ENCODE data around the gene LRRC73.
"Not testable (repeated sequence)": the region's sequence is repeated elsewhere in the genome, so short reads cannot be mapped to it uniquely, and the experiment has no call there.

Gene LRRC73

GRCh38 chr6:43459535-43459934, 50.6 kb downstream of the LRRC73 start:
- DNase-seq: no peak

- not testable (repeated sequence) for DNase-seq
Measured at GRCh38 chr6:43458154-43458553, 52.0 kb downstream of the LRRC73 start.

GRCh38 chr6:43457643-43458042, 52.5 kb downstream of the LRRC73 start:
- DNase-seq: no peak

Measured in NK-92 treated with Interleukin-12 subunit alpha and Interleukin-12 subunit beta, amount 100 ng/mL, for 24 hours (cell line).